Measurements from ENCODE around the gene NUDT8.

Gene NUDT8

DNA sequence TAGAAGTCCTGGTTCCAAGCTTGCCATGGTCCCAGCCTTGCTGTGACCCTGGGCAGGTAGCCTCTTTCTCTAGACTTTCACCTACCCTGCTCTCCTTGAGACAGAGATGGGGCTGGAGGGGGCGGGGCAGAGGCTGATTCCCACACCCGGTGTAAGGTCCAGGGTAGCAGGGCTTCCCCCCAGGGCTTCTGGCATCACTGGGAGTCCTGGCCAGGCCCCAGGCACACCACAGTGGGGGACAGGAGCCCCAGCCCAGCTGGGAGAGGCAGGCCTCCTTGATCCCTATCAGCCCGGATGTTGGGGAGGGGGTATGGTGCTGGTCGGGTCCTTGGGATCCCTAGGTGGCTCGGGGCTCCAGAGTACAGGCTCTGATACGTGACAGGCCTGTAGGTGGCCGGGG is 1.7 kb upstream of the NUDT8 start:
- TF ChIP-seq, protein P1, sequence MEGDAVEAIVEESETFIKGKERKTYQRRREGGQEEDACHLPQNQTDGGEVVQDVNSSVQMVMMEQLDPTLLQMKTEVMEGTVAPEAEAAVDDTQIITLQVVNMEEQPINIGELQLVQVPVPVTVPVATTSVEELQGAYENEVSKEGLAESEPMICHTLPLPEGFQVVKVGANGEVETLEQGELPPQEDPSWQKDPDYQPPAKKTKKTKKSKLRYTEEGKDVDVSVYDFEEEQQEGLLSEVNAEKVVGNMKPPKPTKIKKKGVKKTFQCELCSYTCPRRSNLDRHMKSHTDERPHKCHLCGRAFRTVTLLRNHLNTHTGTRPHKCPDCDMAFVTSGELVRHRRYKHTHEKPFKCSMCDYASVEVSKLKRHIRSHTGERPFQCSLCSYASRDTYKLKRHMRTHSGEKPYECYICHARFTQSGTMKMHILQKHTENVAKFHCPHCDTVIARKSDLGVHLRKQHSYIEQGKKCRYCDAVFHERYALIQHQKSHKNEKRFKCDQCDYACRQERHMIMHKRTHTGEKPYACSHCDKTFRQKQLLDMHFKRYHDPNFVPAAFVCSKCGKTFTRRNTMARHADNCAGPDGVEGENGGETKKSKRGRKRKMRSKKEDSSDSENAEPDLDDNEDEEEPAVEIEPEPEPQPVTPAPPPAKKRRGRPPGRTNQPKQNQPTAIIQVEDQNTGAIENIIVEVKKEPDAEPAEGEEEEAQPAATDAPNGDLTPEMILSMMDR (IDR thresholded peaks at IDR 0.05; ENCODE audit: extremely low read depth, insufficient read depth, missing control alignments): no peak
- in situ Hi-C loops (cut with MboI; ENCODE audit: low pct_unique_long_range_greater_than_20kb, low sequenced_read_pairs, unreplicated experiment): no loop called here
- no peak for DNase-seq (ENCODE audit: low spot score)

DNA sequence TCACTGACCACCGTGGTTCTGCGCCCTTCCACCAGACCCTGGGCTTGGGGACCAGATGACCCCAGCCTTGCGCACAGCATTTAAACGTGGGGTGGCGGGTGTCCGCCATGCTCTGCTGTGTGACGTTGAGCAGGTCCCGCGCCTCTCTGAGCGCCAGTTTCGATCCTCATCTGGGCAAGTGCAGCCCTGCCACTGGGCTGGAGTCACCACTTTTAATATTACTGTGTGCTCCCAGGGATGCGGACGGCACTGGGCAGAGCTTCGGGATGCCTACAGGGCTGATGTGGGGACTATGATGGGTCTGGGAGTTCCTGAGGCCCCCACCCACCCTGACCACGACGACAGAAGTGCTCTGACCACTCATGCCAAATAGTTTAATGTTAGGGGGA is 1.2 kb upstream of the NUDT8 start:
- TF ChIP-seq, protein P1 (IDR thresholded peaks at IDR 0.05; ENCODE audit: extremely low read depth, insufficient read depth, missing control alignments): no peak
- in situ Hi-C loops (cut with MboI; ENCODE audit: low pct_unique_long_range_greater_than_20kb, low sequenced_read_pairs, unreplicated experiment): no loop called here
- no peak for DNase-seq (ENCODE audit: low spot score)

DNA sequence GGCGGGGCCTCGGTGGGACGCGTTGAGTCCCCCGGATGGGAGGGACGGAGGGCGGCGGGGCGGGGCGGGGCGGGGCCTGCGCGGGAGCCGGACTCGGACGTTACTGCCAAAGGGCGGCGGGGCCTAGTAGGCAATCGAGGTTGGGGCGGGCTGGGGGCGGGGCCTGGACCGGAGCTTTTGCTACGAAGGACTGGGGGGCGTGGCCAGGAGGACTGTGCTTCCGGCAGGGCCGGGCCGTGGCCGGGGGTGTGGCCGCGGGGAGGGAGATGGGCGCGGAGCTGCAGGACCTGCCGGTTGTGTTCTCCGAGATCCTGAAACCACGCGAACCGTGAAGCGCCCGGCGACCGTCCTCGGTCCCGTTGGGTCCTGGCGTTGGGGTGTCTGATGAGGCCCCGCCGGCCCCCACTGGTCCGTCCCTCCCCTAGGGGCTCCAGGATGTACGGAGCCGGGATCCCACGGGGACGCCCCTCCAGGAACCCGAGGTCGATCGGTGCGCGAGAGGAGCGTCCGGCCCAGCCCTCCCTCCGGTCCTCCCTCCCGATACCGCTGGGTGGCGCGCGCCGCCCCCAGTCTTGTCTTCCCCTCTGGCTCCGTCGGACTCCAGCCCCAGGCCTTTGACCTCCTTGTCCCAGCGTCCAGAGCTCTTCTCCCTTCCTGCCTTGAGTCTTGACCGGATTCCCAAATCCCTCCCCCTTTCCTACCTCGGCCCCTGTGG is 648 bp upstream of the NUDT8 start:
- TF ChIP-seq, protein P1 (IDR thresholded peaks at IDR 0.05; ENCODE audit: extremely low read depth, insufficient read depth, missing control alignments): peak; percentile 85
- DNase-seq (ENCODE audit: low spot score): peak; percentile 100
- in situ Hi-C loops (cut with MboI; ENCODE audit: low pct_unique_long_range_greater_than_20kb, low sequenced_read_pairs, unreplicated experiment): no loop called here

DNA sequence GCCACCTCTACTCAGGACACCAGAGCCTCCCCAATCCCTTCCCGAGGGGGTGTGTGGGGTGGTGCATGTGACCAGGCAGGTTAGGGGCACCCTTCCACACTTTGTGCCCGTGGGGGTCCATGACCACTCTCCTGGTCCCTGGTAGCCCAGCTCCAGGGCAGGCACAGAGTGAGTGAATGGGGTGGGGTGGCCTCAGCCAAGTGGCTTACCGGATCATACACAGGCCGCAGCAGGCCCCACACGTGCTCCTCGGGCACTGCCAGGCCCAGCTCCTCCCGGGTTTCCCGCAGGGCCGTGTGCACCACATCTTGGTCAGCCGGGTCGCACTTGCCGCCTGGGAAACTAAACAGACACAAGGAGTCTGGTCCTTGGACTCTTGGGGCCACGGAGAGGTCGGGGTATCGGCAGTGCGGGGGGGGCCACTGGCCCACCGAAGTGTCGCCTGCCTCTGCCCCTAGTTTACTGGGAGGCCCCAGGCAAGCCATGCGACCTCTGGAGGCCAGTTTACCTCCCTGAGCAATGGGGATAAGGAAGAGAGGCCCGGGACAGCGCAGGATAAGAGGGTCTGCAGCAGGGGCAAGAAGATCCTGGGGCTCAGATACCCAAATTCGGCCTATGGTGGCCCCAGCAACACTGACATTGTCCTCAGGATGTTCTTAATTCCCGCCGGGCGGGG is 889 bp downstream of the NUDT8 start:
- TF ChIP-seq, protein P1 (IDR thresholded peaks at IDR 0.05; ENCODE audit: extremely low read depth, insufficient read depth, missing control alignments): no peak
- in situ Hi-C loops (cut with MboI; ENCODE audit: low pct_unique_long_range_greater_than_20kb, low sequenced_read_pairs, unreplicated experiment): no loop called here
- no peak for DNase-seq (ENCODE audit: low spot score)

DNA sequence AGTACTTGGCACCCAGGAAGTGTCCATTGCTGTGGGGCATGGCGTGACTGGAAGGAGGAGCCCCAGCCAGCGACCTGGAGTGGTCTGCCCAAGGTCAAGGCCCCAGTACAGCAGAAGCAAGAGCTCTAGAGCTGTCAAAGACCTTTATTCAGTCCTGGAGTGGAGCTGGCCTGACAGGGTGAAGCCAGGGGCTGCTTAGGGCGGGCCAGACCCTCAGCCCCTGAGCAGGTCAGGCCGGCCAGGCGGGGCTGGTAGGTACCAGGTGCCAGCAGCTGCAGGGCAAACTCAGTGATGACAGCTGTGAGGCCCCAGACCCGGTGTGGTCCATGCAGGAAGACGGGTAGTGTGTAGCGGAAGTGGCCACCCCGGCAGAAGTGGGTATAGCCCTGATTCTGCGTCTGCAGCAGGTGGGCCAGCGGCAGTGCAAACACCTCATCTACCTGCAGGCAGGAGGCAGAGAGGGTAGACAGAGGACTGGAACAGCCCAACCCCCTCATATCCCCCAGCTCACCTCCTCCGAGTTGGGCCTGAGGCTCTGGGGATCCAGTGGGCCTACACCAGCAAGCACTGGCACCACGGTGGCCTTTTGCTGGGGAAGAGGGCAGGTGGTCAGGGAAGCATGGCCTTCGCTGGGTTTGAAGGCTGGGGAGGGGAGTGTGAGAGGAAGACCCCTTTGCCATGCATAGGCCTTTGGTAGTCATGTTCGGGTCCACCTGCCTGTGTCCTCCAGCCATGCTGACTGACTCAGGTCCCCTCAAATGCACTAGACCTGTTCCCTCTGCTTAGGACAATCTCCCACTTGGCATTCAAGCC is 1.7 kb downstream of the NUDT8 start:
- TF ChIP-seq, protein P1 (IDR thresholded peaks at IDR 0.05; ENCODE audit: extremely low read depth, insufficient read depth, missing control alignments): no peak
- no peak for DNase-seq (ENCODE audit: low spot score)
- in situ Hi-C loops (cut with MboI; ENCODE audit: low pct_unique_long_range_greater_than_20kb, low sequenced_read_pairs, unreplicated experiment): no loop called here

DNA sequence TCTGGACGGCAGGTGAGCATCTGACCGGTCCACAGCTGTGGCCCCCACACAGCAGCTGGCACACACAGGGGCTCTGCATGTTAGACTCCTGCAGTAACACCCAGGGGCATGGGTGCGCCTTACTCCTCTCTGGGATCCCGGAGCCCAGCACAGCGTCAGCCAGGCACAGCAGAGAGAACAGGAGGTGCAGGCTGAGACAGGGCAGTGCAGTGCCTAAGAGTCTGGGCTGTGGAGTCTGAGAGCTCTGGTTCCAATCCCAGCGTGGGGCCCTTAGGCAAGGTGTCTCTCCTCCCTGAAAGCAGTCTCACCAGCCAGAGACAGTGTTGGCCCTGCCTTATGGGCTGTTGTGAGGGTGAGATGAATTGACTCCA is 2.3 kb downstream of the NUDT8 start:
- in situ Hi-C loops (cut with MboI; ENCODE audit: low pct_unique_long_range_greater_than_20kb, low sequenced_read_pairs, unreplicated experiment): no loop called here
- no peak for DNase-seq (ENCODE audit: low spot score)
- TF ChIP-seq, protein P1 (IDR thresholded peaks at IDR 0.05; ENCODE audit: extremely low read depth, insufficient read depth, missing control alignments): no peak
